HG03196 (cell line): ENCODE results near the gene CACUL1.
"Not testable (repeated sequence)": the region's sequence is repeated elsewhere in the genome, so short reads cannot be mapped to it uniquely, and the experiment has no call there.

Experiments
- ATAC-seq: cut with Tn5 transposase; IDR thresholded peaks from one replicate; pipeline ENCODE4 v1.9.1; 2021; ENCODE audit not compliant: unreplicated experiment

CACUL1 gene

DNA sequence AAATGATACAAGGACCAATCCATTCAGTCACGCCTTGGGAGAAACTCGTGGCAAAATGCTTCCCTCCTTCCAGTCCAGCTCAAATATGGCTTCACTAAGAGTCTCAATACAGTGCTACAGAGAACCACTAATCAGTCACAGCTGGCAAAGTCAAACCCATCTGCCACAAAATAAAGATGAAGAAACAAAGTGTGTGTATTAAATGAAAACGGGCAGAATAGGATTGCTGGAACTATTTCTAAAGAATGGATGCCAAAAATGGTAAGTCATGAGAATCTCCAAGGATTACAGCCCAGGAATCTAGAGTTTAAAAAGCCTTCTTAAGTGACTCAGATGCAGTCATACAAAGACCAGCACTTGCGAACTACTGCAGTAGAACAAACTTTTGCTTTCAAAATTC is 61.9 kb downstream of the CACUL1 start:
- ATAC-seq = no peak

DNA sequence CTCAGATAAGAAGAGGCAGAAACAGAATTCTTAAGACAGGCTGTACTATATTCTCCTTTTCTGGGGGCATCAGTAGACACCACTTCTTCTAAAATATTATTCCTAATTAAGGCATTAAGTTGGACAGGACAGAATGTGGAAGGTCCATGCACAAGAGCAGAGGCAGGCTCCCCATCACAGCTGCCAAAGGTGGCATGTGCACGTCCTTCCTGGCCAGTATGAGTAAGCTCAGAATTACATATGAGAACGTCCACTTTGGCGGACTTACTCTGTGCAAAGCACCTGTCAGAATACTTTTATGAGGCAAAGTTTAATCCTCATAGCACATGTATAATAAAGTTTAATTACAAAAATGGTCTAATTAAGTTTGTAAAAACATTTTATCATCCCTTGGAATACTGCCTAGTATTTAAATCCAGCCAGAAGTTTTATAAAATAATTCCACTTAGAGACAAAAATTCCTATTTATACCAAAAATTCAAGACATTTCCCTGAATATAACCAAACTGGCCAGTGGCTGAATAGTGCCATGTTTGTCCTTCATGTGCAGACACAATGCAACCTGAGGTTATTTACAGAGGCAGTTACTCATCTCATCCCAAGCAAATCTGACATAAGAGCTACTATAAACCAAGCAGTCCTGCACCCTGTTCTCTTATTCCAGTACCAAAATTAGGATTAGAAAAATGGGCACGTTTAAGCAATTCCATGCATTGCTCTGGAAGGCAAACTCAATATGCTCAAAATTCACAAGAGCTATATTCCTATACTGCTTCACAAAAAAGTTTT is 65.5 kb downstream of the CACUL1 start:
- ATAC-seq = no peak

DNA sequence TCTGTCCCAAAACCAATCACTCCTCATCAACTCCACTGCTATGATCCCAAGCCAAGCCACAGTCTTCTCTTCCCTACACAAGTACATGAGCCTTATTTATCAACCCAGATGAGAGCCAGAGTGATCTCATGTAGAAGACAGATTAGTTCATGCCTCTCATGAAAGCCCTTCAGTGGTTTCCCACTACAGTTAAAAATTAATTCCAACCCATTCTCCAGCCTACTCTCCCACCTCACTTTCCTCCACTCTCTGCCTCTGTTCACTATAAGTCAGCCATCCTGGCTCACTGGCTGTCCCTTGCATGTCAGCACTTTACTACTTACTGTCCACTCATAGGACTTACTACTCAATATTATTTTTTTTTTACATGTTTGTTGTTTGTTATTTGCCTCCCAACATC is 67.3 kb downstream of the CACUL1 start:
- peak; percentile 66 for ATAC-seq

DNA sequence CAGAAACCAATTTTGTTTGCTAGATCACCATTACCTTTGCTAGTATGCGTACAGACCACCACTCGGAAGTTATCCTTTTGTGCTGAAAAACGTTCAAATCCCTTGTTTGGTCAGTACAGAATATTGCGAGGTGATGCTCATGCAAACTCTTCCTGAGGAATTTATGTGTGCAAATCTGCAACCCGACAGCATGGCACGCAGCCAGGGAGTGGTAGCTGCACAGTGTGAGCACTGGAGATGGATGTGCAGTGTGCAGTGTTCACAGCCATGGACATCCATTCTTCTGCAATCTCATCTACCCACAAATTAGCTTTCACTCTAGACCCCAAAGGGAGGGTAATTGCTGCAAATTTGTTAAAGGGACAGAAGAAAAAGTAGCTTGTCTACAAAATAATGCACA is 72.2 kb downstream of the CACUL1 start:
- no peak for ATAC-seq

DNA sequence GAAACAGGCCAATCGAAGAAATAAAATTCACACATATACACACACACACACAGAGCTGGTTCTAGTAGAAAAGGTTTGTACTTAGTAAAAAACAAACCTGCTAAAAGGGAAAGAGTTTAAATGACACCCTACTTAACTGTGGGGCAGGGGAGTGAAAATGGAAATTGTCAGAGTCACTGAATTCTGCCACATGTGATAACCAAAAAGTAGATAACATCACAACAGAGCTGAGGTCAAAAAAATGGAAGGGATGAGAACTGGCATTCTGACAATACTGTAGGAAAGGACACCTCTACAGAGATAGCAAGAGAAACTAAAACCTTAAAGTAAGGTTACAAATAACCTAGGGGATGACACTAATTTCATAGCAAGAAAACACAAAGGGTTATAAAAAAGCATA is 74.6 kb downstream of the CACUL1 start:
- ATAC-seq = no peak

DNA sequence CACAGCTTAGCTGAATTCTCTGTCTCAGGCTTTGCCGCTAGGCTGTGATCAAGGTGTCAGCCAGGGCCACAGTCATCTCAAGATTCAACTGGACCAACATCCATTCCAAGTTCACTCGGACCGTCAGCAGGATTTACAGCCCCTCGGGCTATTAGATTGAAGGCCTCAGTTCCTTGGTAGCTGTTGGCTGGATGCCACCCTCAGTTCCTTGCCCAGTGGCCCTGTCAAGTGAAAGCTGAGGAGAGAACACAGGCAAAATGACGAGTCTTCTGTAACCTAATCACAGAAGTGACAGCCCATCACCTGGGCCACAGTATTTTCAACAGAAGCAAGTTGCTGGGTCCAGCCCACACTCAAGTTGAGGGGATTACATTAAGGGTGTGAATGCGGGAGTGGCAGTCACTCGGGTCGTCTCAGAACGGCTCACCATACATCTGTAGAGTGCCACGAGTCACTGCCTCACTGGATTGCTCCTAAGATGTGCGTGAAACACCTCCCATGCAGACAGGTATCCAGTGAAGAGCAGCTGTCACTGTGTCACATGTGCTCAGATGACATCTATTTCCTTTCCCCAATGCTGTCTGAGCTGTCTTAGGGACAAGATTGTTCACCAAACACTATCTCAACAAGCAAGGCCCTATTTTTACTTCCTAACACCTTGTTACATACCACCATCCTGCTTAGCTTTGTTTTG is 80.4 kb downstream of the CACUL1 start:
- no peak for ATAC-seq

DNA sequence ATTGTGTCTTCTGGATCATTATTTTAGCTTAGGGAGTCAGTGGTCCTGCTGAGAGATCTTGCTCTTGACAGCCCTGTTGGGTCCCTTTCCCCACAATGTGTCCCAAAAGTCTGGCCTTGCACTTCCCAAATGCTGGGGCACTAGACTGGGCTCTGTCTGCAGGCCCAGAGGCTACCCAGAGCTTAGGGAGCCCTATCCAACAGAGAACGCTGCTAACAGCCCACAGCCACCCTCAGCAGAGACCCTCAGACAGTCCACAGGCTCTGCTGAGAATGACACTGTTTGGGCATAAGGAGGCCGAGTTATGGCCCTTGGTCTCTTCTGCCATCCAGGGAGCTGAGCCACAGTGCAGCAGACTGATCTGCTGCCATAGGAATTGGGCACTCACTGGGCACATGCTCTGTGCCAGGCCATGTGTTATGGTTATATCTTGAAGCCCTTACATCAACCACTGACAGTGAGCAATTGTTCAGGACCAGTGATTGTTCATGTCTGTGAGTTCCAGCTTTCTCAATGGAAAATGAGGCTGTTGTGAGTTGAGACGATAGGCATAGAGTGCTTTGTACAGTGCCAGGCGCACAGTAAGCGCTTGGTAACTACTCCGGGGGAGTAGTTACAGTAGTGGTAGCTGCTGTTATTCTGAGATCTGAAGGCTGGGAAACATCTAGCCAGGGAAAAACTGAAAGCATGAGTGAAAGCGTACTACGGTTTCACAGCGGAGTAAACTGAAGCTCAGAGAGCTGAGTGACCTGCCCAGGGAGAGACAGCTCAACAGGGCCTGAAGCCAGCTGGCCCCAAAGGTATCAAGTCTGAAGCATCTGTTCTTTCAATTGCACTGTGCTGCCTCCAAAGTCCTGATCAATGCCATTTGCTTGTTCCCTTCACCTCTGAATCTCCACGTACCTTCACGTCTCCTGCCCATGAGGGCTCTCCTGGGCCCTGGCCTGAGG is 81.7 kb downstream of the CACUL1 start:
- no peak for ATAC-seq

DNA sequence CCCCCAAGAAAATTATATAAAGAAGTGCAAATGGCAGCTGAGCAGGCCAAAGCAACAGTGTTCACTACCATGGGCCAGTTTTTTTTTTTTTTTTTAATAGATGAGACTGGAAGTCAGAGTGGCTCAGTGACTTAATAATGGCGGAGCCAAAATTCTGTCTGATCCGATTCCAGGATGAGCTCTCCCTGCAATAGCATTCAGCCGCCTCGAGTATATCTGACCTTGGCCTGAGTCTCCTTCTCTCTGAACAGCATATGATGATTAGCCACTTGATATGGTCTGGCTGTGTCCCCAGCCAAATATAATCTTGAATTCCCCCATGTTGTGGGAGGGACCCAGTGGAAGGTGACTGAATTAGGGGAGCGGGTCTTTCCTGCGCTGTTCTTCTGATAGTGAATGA is 82.6 kb downstream of the CACUL1 start:
- no peak for ATAC-seq

DNA sequence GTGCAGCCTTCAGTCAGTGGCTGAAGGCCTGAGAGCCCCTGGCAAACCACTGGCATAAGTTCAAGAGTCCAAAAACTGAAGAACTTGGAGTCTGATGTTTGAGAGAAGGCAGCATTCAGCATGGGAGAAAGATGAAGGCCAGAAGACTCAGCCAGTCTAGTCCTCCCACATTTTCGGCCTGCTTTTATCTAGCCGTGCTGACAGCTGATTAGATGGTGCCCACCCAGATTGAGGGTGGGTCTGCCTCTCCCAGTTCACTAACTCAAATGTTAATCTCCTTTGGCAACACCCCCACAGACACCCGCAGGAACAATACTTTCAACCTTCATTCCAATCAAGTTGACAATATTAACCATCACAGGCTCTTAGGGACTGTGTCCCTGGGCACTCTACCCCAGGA is 83.5 kb downstream of the CACUL1 start:
- ATAC-seq = not testable (repeated sequence)

DNA sequence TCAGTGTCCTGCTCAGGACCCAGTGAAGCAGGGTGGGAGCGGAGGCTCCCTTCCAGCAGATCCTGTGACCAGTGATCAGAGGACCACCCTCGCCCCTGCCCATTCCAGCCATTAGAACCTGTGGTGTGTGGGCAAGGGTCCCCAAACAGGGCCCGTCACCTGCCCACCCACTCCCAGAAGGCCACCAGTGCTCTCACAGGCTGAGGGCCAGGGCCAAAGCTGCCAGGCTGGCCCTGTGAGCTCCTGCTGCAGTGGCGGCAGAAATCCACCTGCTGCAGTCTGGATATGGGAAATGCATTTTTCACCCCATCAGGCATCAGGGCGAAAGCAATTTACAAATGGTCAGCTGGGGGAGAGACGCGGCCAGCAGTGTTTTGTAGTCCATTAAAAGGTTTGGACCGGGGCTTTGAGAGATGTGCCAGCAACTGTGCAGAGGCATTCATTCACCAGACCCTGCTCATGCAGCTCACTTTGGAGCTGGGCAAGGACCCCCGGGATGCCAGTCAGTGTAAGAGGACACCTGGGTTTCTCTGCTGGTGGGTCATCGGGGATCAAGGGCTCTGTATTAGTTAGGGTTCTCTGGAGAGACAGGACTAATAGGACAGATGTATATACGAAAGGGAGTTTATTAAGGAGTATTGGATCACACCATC is 84.2 kb downstream of the CACUL1 start:
- no peak for ATAC-seq

DNA sequence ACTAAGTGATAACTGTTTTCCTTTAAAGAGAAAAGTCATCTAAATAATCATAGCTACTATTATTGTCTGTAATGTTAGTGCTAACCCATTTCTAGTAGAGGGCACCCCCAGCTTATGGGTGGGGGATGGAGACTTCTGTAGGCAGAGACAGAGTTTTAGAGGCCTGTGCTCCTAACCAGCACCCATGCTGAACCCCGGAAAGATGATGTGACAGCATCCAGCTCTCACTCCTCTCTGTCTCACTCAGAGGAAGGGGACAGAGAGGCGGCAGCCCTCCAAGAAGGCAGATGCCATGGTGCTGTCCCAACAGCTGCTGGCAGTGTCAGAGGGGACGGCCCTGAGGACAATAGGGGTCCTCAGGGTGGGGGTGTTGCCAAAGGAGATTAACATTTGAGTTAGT is 84.9 kb downstream of the CACUL1 start:
- no peak for ATAC-seq

DNA sequence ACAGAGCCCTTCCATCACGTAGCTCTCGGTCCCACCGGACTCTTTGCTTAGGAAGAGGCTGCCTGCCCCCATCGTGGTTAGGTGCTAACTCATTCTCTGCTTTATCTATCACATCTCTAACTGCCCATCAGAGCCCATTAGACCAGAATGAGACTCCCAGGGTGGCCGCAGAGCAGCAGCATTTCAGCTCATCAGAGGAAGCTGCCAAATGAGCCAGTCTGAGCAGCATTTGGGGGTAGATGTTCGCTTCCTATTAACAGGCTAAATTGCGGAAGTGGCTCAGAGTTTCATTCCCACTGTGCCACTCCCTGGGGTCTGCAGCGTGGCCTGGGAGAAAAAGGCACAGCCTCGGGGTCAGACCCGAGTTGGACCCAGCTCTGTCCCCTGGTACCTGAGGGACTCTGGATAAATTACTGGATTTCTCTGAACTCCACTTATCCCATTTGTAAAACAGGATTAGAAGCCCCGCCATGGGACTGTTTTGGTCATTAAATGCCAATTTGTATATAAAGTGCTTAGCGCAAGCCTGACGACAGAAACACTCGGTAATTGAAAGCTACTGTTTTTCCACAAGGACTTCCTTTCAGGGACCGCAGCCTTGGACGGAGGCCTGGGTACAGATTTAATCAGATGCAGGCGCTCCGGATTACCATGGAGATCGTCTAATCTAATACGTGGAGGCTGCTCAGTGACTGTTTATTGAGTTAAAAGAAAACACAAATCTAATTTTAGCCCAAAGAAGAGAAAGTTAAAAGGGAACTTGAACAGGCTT is 85.6 kb downstream of the CACUL1 start:
- no peak for ATAC-seq

DNA sequence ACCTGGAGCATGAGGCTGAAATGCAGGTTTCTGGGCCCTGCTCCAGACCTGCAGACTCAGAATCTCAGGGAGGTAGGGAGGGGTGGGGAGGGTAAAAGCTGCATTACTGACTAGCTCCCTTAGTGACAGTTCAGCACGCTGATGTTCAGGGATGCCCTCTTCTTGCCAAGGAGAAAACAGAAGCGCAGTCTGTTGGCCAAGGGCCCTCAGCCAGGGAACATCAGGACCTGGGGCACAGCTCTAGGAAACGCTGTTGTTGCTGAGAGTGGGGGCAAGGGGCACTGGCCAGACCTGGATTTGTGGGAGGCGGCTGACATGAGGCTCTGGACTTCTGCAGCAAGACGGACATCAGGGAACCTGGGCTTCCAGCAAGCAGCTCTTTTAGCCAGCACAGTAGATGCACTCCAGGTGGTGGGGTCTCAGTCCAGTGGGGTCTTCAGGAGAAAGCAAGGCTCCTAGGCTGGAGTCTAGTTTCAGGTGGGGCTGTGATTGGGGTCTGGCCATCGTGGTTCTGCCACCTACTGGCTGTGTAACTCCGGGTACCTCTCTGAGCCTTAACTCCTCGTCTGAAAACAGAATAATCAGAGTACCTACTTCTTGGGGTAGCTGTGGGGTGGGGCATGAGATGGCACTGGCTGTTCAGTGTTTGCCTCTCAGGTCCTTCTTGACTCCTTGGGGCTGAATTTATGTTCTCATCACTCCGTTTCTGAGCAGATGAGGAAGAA is 86.4 kb downstream of the CACUL1 start:
- ATAC-seq = no peak

DNA sequence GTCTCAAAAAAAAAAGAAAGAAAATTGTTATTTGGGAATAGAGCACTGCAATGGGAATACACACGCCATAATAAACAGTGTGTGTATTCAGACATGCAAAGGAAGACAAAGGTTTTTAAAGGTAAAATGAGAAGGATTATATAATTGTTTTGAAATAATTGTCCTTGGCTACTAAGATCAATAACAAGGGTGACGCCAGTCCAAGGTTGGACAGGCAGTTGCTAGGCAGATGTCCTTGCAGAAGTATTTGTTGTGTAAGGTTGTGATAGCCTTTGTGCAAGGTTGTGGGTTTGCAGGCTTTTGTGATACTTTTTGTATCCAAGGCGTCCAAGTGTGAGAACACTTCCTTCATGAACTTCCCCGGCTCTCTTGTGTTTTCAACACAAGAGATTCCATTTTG is 87.0 kb downstream of the CACUL1 start:
- ATAC-seq = no peak

DNA sequence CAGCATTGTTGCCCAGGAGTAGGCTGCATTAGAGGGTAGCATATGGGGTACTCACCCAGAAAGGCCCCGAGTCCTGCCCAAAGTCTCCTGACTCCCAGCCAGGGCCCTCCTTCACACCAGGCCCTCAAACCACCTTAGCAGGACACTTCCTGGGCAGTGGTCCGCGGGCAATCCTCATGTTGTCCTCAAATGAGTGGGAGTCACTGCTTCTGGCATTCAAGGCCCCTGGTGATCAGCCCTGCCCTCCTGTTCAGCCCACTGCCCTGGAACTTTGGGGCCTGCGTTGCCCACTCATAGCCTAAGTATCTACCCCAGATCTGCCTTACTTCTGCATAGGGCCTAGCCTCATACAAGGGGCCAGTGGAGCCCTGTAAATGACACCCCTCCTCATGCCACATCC is 88.4 kb downstream of the CACUL1 start:
- no peak for ATAC-seq

DNA sequence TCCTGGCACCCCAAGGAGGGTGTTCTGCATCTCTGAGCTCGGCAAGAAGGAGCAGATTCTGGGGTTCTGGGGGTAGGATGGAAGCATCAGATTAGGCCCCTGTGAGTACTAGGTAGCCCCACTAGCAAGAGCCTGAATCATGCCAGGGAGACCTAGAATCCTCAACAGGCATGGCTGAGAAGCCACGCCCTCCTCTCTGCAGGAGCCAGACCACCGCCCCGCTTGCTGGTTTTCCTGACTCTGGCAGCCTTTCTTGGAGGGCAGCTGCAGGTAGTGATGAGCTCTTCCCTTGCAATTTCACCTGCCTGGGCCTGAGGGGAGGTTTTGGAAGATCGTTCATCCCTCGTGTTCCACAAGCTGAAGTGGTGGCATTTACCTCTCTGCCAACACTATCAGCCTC is 90.4 kb downstream of the CACUL1 start:
- no peak for ATAC-seq

DNA sequence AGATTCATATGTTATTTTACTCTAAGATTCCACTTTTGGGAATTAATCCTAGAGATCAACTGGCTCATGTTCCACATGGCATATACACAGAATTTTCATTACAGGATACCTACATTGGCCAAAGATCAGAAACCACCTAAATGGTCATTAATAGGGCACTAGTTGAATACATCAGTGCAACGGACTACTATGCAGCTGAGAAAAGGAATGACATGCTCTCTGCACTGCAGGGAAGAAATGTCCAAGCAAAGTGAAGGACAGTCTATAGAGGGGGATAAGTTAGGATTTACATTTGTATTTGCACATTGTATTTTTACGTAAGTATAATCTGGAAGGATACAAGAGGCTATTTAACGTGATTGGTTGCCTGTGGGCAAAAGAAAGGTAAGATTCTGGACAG is 91.6 kb downstream of the CACUL1 start:
- ATAC-seq = no peak

DNA sequence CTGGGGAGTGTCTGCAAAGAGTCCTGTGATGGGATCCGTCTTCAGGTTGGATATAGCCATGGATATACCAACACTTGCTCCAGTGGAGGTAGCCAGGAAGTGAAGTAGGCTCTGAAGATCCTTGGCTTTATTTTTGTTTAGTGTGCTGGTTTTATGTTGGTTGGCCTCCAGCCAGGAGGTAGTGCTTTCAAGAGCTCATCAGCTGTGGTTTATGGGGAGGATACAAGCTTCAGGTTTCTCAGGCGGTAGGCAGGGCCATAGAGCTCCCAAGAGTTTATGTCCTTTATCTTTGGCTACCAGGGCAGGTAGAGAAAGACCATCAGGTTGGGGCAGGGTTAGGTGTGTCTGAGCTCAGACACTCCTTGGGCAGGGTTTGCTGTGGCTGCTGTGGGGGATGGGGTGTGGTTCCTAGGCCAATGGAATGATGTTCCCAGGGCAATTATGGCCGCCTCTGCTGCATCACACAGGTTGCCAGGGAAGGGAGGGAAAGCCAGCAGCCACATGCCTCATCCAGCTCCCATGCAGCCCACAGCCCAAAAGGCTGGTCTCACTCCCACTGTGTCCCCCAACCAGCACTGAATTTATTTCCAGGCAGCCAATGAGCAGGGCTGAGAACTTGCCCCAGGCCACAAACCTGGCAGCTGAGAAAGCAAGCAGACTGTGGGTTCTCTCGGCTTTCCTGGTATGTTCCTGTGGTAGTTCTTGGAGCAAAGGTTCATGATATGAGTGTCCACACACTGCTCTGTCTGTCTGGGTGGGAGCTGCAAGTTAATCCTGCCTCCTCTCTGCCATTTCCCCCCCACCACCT is 92.3 kb downstream of the CACUL1 start:
- ATAC-seq = no peak

DNA sequence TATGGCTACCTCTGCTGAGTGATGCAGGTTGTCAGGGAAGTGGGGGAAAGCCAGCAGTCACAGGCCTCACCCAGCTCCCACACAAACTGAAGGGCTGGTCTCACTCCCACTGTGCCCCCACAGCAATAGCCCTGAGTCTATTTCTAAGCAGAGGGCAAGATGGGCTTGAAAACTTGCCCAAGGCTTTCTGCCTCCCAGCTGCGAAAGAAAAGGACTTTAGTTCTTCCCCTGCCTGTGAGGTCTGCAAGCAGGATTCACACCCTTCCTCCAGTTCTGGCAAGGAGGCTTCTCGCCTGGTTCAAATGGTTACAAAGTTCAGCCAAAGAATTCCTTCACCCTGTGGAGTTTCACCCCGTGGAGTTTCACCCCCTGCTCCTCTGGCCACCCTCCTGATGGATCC is 96.0 kb downstream of the CACUL1 start:
- ATAC-seq = no peak
